Adrenal gland (tissue), 5 donors: ENCODE measurements around the gene SPDYC.

Experiments
- CTCF ChIP-seq, 6 experiments: fragments of 450-650 bp in 4 of 6; fragments of 200-600 bp in 2 of 6; sonication (generic) in 1 of 6; IDR thresholded peaks; 1 replicate in 5 of 6; 2 replicates in 1 of 6; pipeline versions ENCODE4 v1.5.1 to v1.8.0; 2016 to 2021; ENCODE audit warnings: antibody characterized with exemption in 6 of 6, mild to moderate bottlenecking in 2 of 6, moderate library complexity in 1 of 6
- POLR2A ChIP-seq, 2 donors: fragments of 450-650 bp; IDR thresholded peaks; one replicate each; pipeline ENCODE4 v1.6.1; 2017; ENCODE audit warnings: antibody characterized with exemption in 2 of 2, mild to moderate bottlenecking in 2 of 2, moderate library complexity in 1 of 2
- donor health status: DM: no; HTN: no; CAD: no.

GRCh38 chr11:65159012-65159411, 11.0 kb upstream of the SPDYC start:
- TF ChIP-seq CTCF (IDR thresholded peaks at IDR 0.05) (no peak), POLR2A (IDR thresholded peaks at IDR 0.05) (no peak)
